Panc1 (cell line): ENCODE results near the gene OXCT2.
"Not testable (repeated sequence)": the region's sequence is repeated elsewhere in the genome, so short reads cannot be mapped to it uniquely, and the experiment has no call there.

Source experiments
- POLR2AphosphoS5 ChIP-seq: IDR thresholded peaks from 2 replicates; pipeline ENCODE4 v1.6.1; 2012; ENCODE audit warnings: mild to moderate bottlenecking, low read depth, low read length, moderate library complexity
- SIN3A ChIP-seq: IDR thresholded peaks from 2 replicates; pipeline ENCODE4 v1.6.1; 2012; ENCODE audit warnings: low read depth, mild to moderate bottlenecking, low read length, moderate library complexity, borderline replicate concordance; ENCODE audit not compliant: insufficient read depth
- TF ChIP-seq, protein P1 (sequence below): fragments of 450-650 bp; IDR thresholded peaks from 2 replicates; pipeline ENCODE4 v1.5.1; 2017; ENCODE audit warnings: mild to moderate bottlenecking

DNA sequence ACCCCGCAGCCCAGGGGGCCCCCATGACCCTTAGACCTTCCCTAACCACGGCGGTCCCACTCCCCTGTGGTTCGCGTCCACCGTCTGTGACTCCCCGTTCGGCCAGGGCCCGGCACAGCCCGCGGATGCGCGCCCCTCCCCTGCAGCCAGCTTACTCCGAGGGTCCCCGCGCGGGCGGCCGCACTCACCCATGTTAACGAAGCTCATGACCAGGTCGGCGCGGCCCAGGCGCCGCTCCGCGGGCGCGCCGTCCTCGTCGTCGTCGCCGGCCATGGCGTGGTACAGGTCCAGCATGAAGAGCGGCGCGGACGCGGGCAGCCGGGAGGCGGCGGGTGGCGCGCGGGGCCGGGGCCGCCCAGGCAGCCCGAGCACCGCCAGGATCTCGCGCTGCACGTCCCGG lies 16.8 kb upstream of the OXCT2 start:
- TF ChIP-seq, protein P1, sequence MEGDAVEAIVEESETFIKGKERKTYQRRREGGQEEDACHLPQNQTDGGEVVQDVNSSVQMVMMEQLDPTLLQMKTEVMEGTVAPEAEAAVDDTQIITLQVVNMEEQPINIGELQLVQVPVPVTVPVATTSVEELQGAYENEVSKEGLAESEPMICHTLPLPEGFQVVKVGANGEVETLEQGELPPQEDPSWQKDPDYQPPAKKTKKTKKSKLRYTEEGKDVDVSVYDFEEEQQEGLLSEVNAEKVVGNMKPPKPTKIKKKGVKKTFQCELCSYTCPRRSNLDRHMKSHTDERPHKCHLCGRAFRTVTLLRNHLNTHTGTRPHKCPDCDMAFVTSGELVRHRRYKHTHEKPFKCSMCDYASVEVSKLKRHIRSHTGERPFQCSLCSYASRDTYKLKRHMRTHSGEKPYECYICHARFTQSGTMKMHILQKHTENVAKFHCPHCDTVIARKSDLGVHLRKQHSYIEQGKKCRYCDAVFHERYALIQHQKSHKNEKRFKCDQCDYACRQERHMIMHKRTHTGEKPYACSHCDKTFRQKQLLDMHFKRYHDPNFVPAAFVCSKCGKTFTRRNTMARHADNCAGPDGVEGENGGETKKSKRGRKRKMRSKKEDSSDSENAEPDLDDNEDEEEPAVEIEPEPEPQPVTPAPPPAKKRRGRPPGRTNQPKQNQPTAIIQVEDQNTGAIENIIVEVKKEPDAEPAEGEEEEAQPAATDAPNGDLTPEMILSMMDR = not testable (repeated sequence)
- TF ChIP-seq POLR2AphosphoS5, SIN3A: not testable (repeated sequence)
